Heart left ventricle (tissue), 16 donors: ENCODE results near the gene SLIT3. TPM values are rescaled to one million over a fixed set of nuclear protein-coding genes. Genes with fewer than 3 reads are reported as not detected.

ENCODE experiments used
- ATAC-seq, 4 donors: fragments of 200-7000 bp; cut with Tn5 transposase; one replicate each; pipeline ENCODE4 v1.9.1; 2020 to 2022; ENCODE audit warnings: moderate library complexity in 4 of 4, mild to moderate bottlenecking in 3 of 4, moderate number of reproducible peaks in 1 of 4
- DNase-seq, 5 donors: peaks; one replicate each; pipeline ENCODE4 v3.0.0-alpha.2; 2020
- H3K27ac ChIP-seq, 12 donors: fragments of 200-600 bp; sonication (generic) in 4 of 12; one replicate each; pipeline versions ENCODE4 v1.5.0 to v1.8.0; 2016 to 2022; ENCODE audit warnings: mild to moderate bottlenecking in 2 of 12
- H3K27me3 ChIP-seq, 9 donors: fragments of 200-600 bp; sonication (generic) in 2 of 9; one replicate each; pipeline versions ENCODE4 v1.5.1 to v1.8.0; 2016 to 2022; ENCODE audit warnings: mild to moderate bottlenecking in 3 of 9
- H3K36me3 ChIP-seq, 9 donors: fragments of 200-600 bp; sonication (generic) in 2 of 9; one replicate each; pipeline versions ENCODE4 v1.5.0 to v1.8.0; 2018 to 2022; ENCODE audit warnings: mild to moderate bottlenecking in 2 of 9
- H3K4me1 ChIP-seq, 12 donors: fragments of 200-600 bp; sonication (generic) in 4 of 12; one replicate each; pipeline versions ENCODE4 v1.5.0 to v1.8.0; 2016 to 2022; ENCODE audit warnings: mild to moderate bottlenecking in 3 of 12
- H3K4me3 ChIP-seq, 12 donors: fragments of 200-600 bp; sonication (generic) in 4 of 12; one replicate each; pipeline versions ENCODE4 v1.5.0 to v1.8.0; 2017 to 2022; ENCODE audit warnings: mild to moderate bottlenecking in 9 of 12, moderate library complexity in 4 of 12
- H3K9me3 ChIP-seq, 12 donors: fragments of 200-600 bp; sonication (generic) in 4 of 12; one replicate each; pipeline versions ENCODE4 v1.5.0 to v1.8.0; 2016 to 2022; ENCODE audit warnings: mild to moderate bottlenecking in 1 of 12
- POLR2A ChIP-seq, 2 donors: fragments of 450-650 bp; IDR thresholded peaks; one replicate each; pipeline ENCODE4 v1.6.1; 2017; ENCODE audit warnings: antibody characterized with exemption in 2 of 2, mild to moderate bottlenecking in 2 of 2, moderate library complexity in 2 of 2
- WGBS, 4 donors: extraction: QIAGEN DNeasy Blood & Tissue Kit in 2 of 4; methylation state at CpG; one replicate each; pipeline versions ENCODE4 v1.1.5 to v1.1.7; 2013 to 2018; 5-methylcytosine and 5-hydroxymethylcytosine counted together
- intact Hi-C, 10 donors: fragments of 100-400 bp; cut with DNase I; formaldehyde crosslinking; loops; one replicate each; pipeline versions ENCODE4 v1.11.1 to v1.14.2; 2022
- polyA plus RNA-seq, 2 donors: library from polyadenylated mRNA; stranded (reverse); fragments of 200-250 nt; gene quantifications; one replicate each; pipeline ENCODE4 v1.2.3, GENCODE V29; 2013
- total RNA-seq, 9 donors: library from RNA; depleted of rRNA in 2 of 9; stranded (reverse); fragments of >200 nt in 2 of 9; fragmentation: NEBNext Ultra II Directional in 3 of 9; extraction: Animal tissue kit (Norgen Biotek cat#: 25700) in 3 of 9; gene quantifications; one replicate each; pipeline versions ENCODE4 v1.1.0 to v1.2.4, GENCODE V29; 2016 to 2023
- TF ChIP-seq, protein P1 (sequence below), 12 donors: fragments of 200-600 bp; sonication (generic) in 4 of 12; IDR thresholded peaks; one replicate each; pipeline versions ENCODE4 v1.5.0 to v1.8.0; 2018 to 2022; ENCODE audit warnings: antibody characterized with exemption in 12 of 12, mild to moderate bottlenecking in 5 of 12
- donor health status: ischemic (EF 13 %, LVEDD 7.1; RV severe dilation, severe dysfunction).
- donor health status: healthy with polysubstance abuse.
- donor health status: DM: no; HTN: yes; CAD: no.
- donor health status: DM: no; HTN: no; CAD: no.
- donor health status: ischemic (EF 25% LVEDD 6.9; RV normal size, moderate dysfunction).
- donor health status: ischemic (EF 25% LVEDD 5.7; RV mildly dilated, moderate dysfunction).
- donor health status: healthy.
- donor health status: DM: yes; HTN: yes; CAD: no.
- donor health status: ischemic (EF 35%, LVEDD 5.7; RV mildly dilated, moderate dysfunction).
- donor health status: nonischemic (EF 11% LVEDD 7.7; RV severe dilation, severe dysfunction).
- donor health status: DM: yes; HTN: yes; CAD: no.
- donor health status: PGD.
- donor health status: ischemic (EF 29% LVEDD 5.4; RV normal size, mild dysfunction).
- donor health status: nonischemic (EF 23%, LVEDD 6.1; RV moderate dilation, normal function).

SLIT3 gene
- total and polyA plus RNA-seq, 11 donors, result 2.3 to 40.3 (median 14.4) TPM

- 84 to 91% (median 88%) methylated on average over 15 of the region's 15 CpGs for WGBS, 4 donors
- no peak for ATAC-seq
These were observed 535.8 kb downstream of the SLIT3 start for GRCh38 chr5:168765086-168765550.

DNA sequence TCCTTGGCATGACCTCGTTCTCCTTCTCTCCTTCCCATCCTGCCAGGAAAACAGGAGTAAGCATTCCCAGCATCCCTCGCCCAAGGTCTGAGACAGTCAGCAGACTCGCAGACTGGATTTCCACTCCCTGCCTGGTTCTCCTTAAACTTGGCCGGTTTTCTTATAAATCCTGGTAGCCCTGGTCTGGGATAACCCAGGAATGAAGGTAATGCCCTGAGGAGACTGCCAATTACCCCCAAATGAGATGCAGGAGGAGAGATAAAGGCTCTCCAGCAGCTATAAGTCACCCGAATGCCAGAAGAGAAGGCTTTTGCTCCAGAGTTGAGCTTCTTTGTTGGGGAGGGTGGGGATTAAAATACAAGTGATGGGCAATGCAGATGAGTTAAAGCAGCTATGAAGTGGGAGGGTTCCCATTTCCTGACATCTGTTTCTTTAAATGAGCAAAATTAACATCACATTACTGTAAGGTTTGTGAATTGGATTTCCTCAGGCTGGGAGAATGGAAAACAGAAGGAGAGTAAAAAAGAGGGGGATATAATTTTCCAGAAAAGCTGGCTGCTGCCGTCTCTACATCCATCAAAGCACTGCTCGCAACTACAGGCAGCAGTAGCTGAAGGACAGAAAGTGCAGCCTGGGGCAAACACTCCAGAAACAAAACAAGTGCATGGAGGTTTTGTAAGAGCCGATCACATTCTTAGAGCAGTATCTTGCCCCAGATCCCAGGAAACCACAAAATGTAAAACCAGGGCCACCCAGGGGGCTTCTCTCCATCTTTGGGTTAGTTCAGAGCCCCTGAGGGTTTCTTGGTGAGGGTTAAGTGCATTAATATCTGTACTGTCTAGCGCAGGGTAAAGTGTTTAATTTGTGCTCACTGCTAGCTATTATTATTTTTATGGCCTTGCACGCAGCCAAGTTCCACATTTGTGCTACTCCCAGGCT is 544.2 kb downstream of the SLIT3 start:
- Histone ChIP-seq H3K4me3 (no peak overlapping the region), H3K27me3 (no peaks in the 10 kb centered on the region), H3K4me1 (no peaks in the 10 kb centered on the region), H3K27ac (no peak overlapping the region), H3K9me3 (no peaks in the 10 kb centered on the region), H3K36me3 (peaks cover 0 to 12% (median 0%) of the 10 kb centered on the region in 9 donors)
- TF ChIP-seq, protein P1, sequence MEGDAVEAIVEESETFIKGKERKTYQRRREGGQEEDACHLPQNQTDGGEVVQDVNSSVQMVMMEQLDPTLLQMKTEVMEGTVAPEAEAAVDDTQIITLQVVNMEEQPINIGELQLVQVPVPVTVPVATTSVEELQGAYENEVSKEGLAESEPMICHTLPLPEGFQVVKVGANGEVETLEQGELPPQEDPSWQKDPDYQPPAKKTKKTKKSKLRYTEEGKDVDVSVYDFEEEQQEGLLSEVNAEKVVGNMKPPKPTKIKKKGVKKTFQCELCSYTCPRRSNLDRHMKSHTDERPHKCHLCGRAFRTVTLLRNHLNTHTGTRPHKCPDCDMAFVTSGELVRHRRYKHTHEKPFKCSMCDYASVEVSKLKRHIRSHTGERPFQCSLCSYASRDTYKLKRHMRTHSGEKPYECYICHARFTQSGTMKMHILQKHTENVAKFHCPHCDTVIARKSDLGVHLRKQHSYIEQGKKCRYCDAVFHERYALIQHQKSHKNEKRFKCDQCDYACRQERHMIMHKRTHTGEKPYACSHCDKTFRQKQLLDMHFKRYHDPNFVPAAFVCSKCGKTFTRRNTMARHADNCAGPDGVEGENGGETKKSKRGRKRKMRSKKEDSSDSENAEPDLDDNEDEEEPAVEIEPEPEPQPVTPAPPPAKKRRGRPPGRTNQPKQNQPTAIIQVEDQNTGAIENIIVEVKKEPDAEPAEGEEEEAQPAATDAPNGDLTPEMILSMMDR (IDR thresholded peaks at IDR 0.05), result no peak
- no peak for TF ChIP-seq POLR2A (IDR thresholded peaks at IDR 0.05)
- intact Hi-C loops, result loop anchor here in 1 of 10 donors (10.0 kb wide), 1 partner anchor 128 kb away; no protein-coding TSS in a partner anchor
- 75 to 87% (median 79%) methylated on average over 10 of the region's 10 CpGs for WGBS, 4 donors
- ATAC-seq, result no peak
- DNase-seq, result no peak

More at GRCh38 chr5:168765086-168765550, 535.8 kb downstream of the SLIT3 start:
- Histone ChIP-seq H3K27ac (no peak overlapping the region), H3K36me3 (peaks cover 0 to 5% (median 0%) of the 10 kb centered on the region in 9 donors), H3K4me3 (no peak overlapping the region), H3K4me1 (peaks cover 0 to 3% (median 0%) of the 10 kb centered on the region in 12 donors), H3K27me3 (peaks cover 0 to 6% (median 0%) of the 10 kb centered on the region in 9 donors), H3K9me3 (peaks cover 0 to 2% (median 0%) of the 10 kb centered on the region in 12 donors)
- TF ChIP-seq POLR2A (IDR thresholded peaks at IDR 0.05), result no peak
- TF ChIP-seq, protein P1 (IDR thresholded peaks at IDR 0.05), result no peak
- no peak for DNase-seq
- intact Hi-C loops, result loop anchor here in 1 of 10 donors (2.0 kb wide), 1 partner anchor 38 kb away; no protein-coding TSS in a partner anchor

GRCh38 chr5:168755548-168756093 is 545.3 kb downstream of the SLIT3 start:
- no peak for TF ChIP-seq POLR2A (IDR thresholded peaks at IDR 0.05)
- TF ChIP-seq, protein P1 (IDR thresholded peaks at IDR 0.05), result no peak
- H3K27ac ChIP-seq, result no peak overlapping the region
- ATAC-seq (no peak), DNase-seq (no peak)
- intact Hi-C loops, result loop anchor here in 1 of 10 donors (10.0 kb wide), 1 partner anchor 129 kb away; no protein-coding TSS in a partner anchor
- WGBS, 4 donors, result 84 to 89% (median 88%) methylated on average over 6 to 7 of the region's 7 CpGs
- no peaks in the 10 kb centered on the region for H3K4me1 ChIP-seq
- no peaks in the 10 kb centered on the region for H3K27me3 ChIP-seq
- H3K9me3 ChIP-seq, result no peaks in the 10 kb centered on the region
- H3K36me3 ChIP-seq, result peaks cover 0 to 12% (median 0%) of the 10 kb centered on the region in 9 donors
- H3K4me3 ChIP-seq, result no peak overlapping the region
